GM18858 (cell line): ENCODE measurements around the gene IL2RA.
"Not testable (repeated sequence)": the region's sequence is repeated elsewhere in the genome, so short reads cannot be mapped to it uniquely, and the experiment has no call there.

Source experiments
- ATAC-seq: cut with Tn5 transposase; IDR thresholded peaks from one replicate; pipeline ENCODE4 v1.9.1; 2021; ENCODE audit not compliant: unreplicated experiment

IL2RA gene

DNA sequence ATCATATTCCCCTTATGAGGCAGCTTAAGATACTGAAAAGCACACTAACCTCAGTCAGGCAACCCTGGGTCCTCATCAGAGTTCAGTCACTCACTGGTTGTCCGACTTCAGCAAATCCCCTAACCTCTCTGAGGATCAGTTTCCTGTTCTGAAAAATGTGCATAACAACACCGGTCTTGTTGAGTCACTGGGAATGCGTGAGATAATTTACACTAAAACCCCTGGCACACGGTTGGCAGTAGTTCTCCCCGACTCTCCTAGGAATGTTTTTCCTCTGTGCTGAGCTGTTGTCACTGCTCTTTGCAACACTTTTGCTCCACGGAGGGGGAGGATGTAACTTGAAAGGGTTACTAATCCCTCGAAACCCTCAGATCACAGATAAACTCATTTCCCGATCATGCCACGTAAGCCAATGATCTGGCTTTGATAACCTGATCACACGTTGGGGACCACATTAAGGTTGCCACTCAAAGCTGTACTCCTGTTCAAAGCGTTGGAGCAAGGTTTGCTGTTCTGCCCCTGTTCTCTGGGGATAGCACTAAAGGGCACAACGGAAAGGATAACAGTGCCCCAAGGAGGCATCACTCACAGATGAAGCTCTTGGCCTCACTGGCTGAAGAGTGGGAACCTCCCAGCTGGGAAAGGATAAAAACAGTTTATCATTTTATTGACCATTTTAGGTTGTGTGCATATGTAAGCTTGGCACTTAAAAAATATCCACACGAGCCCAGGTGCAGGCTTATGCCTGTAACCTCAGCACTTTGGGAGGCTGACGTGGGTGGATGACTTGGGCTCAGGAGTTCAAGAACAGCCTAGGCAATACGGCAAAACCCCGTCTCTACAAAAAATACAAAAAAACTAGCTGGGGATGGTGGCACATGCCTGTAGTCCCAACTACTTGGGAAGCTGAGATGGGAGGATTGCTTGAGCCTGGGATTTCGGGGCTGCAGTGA, 21.6 kb upstream of the IL2RA start:
- no peak for ATAC-seq

GRCh38 chr10:6082496-6083395, 20.6 kb upstream of the IL2RA start:
- ATAC-seq: no peak

DNA sequence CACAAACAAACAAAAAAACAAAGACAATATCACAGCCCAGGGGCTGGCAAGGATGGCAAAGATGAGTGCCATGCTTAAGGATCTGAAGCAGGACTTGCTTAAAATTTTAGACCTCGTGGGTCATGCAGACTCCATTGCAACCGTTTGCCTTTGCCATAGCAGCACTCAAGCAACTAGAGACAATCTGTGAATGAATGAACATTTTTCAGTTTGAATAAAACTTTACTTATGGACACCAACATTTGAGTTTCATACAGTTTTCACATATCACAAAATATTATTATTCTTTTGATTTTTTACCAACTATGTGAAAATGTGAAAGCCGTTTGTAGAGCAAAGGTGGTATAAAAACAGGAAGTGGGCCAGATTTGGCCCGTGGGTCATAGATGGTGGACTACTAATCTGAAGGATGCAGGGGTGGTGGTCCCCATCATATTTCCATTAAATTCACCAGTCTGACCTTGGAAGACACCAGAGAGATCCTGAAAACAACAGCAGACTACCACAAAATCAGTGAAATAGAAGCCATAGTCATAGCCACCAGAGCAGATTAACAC, 18.3 kb upstream of the IL2RA start:
- no peak for ATAC-seq

DNA sequence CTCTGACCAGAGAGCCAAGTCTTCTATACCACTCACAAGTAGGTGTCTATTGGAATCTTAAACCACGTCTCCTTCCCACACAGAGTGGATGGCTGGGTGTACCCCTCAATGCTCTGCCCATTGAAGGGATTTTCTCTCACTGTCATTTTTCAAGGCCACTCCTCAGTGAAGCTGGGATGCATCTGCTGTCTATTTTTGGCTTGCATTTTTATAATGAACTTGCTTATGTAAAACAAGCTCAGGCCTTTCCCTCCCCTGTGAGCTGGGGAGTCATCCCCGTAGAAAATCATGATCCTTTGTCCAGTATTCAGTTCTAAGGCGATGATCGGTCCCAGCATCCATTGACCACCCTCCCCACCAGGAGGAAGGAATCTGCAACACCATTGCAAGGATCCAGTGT, 16.9 kb upstream of the IL2RA start:
- no peak for ATAC-seq

DNA sequence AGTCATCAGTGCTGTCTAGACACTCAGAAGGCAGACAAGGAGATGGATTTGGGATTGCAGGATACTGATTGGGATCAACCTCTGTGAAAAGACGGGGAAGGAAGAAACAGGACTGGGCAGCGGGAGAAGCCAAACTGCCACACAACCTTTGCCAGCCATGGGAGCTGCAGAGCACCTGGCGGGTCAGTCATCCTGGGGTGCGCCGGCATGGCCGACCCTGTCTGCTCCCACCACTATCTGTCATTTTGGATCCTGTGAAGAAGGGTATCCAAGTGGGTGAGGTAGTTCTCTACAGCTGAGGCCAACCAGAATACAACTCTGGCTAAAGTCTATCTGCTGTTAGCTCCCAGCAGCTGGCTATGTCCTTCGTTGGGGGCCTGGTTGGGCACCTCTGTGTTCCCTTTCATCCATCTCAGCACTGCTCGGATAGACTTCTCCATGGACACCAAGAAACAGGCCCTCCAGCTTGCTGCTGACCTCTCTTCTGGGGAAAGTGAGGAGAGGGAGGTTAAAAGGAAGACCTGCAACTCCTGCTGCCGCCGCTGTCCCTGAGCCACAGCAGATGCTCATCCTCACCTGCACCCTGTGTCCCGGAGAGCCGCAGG, 15.0 kb upstream of the IL2RA start:
- ATAC-seq: no peak

DNA sequence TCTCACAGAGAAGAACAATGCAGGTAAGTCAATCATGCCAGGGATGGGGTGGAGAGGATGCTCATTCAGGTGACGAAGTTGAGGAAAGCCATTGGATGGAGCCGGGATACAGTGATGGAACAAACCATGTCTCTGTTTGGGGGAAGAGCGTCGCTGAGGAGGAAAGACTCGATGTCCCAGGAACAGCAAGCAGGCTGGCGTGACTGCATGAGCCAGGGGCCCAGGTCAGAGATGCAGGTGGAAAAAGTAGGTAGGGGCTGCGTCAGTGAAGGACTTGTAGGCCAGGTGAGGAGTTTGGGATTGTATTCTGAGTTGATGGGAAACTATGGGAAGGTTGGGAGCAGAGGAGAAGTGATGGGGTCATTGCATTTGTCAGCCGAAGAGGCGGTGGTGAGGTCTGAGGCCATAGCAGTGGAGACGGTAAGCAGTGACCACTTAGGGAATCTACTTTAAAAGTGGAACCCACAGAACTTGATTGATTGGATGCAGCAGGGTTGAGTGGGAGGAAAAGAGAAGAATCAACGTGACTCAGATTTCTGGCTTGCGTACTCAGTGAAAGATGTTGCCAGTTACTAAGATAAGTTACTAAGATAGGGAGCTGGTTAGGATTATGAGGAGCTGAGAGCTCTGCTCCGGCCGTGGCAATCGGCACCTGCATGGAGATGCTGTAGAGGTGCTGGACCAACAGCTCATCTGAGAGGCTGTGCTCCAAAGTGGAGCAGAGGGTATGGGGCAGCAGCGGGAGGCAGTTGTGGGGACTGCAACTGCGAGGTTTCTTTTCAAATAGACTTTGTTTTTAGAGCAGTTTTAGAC, 12.5 kb upstream of the IL2RA start:
- no peak for ATAC-seq

GRCh38 chr10:6072215-6072934, 10.2 kb upstream of the IL2RA start:
- peak; percentile 64 for ATAC-seq

DNA sequence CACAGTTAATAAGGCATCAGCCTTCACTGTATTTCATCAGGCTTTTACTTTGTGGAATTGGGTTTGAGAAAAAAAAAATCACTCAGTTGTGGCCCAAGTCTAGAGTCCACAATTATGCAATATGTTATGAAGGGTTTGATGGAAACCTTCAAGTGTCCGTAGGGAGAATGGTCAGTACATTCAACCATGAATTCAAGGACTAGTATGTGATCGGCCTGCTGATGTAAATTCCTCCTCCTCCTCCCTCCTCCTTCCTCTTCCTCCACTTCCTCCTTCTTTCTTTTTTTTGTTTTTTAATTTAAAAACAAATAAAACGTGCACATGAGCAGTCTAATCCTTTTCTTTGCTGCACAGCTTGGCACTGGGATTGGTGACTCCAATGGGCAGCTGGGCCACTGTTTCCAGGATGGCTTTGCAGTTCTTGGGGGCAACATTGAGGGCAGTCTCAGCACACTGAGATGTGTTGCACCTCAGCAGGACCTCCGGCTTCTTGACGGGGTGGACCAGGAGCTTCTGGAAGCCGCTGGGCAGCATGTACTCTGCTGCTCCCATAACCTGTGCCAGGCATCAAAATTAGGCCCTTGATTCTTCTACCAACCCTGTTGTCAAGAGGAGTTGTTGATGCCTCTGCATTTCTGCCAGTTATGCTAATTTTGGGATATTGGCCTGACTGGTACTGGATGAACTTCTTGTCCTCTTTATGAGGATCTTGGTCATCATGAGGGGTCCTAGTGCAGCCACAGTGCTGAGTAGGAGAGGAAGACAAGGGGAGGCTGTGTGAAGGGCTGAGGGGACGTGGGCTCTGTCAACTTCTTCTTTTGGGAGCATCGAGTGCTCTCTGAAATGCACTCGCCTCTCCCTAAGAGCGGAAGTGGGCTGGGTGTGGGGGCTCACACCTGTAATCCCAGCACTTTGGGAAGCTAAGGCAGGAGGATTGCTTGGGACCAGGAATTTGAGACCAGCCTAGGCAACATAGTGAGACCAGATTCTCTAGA, 9.3 kb upstream of the IL2RA start:
- ATAC-seq: no peak

- no peak for ATAC-seq
Observed at GRCh38 chr10:6070660-6071059, 8.5 kb upstream of the IL2RA start.

DNA sequence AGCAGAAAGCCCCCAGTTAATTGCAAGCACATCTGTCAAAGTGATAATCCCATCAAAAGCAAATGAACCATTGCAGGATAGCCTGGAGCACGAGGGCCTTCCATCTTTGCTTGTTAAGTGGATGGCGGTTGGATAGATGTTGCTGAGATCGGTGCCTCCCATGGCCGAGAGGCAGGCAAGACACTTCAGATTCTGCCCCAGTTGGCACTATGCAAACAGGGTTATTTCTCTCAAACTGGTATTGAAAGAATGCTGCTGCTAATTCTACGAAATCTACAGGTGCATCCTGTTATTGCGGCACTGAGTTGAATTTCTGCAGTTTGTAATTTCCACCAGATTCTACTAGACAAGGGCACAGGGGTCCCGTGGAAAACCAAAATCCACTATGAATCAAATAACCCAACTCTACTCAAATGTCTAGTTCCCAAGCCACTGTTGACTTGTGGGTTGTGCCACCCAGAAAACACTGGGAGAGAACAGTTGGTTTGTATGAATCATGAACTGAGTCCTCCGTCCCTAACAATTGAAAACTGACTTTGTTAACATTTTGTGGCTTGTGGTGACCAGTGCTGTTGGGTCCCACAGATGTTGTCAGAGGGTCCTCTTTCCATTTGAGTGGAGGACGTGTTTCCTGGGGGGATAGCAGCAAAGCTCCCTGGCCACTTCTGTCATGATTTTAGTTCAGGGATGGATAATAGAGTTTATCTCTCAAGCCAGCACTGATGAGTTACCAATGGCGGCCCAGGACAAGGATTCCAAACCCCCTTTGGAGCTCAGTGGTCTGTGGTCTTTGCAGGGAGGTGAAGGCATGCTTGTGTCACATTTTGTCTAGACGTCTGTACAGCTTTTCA, 7.1 kb upstream of the IL2RA start:
- no peak for ATAC-seq

DNA sequence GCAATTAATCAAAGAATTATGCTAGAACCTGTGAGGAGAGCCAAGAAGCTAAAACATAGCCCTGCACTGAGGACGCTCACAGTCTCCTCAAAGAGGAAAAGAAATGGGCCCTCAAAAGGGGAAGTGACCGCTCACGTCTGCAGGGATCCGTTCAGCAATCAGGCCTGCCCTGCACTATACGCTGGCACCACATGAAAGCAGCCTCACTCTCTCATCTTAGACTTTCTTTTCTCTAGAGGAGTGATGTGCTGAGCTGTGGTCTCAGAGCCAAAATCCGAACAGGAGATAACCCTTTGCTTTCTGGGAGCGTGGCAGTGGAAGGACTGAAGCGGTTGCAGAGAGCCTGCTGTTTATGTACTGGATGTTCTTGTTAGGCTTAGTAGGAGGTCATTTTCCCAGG, 6.3 kb upstream of the IL2RA start:
- no peak for ATAC-seq

GRCh38 chr10:6068006-6068405, 5.8 kb upstream of the IL2RA start:
- no peak for ATAC-seq

DNA sequence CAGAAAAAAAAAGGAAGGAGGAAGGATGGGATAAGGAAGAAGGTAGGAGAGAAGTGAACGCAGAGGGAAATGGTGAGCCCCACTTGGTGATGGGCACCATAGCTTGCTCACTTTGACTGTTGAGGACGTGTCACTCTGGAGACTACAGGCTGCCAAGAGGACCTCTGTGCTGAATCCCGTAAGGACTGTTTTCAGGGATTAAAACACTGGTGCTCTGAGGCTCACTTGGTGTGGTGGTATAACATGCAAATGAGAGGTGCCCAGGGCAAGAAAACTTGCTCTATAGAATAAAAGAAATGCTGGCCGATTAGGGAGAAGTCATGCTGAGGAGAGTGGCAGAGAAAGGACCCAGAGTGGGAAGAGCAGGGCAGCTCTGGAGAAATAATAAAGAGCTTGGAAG, 5.3 kb upstream of the IL2RA start:
- ATAC-seq: no peak

DNA sequence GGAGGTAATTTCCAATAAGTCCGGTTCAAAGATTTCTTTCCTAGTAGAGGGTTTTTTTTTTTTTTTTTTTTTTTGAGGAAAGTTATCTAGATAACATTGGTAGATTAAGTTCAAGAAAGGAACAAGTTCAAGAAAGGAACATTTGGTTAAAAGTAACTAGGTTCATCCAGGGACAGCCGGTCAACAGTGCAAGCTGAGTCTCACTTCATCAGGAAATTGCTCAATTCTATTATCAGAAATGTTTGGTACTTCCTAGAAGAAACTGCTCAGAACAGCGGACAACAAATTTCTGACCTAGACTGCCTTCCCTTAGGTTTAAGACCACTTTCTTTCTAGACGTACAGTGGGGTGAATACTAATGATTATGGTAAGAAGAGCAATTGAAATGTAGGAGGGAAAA, 3.7 kb upstream of the IL2RA start:
- no peak for ATAC-seq

GRCh38 chr10:6065406-6065805, 3.2 kb upstream of the IL2RA start:
- no peak for ATAC-seq

GRCh38 chr10:6064726-6065125, 2.6 kb upstream of the IL2RA start:
- ATAC-seq: not testable (repeated sequence)

DNA sequence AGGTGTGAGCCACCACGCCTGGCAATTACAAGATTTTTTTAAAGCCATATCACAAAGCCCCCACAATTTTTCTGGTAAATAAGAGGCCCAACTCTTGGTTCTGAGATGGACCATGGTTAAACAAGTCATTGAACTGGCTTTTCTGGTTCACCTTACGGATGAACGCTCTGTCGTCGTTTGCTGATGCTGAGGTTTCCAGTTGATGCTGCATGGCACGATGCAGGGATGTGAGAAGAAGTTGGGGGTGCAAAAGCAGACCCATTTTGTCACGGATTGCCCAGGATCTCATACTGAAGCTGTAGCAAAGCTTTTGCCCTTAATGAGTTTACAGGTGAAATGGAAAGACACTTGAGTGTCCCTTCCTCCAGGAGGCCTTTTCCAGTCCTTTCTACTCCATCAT, 2.0 kb upstream of the IL2RA start:
- no peak for ATAC-seq

DNA sequence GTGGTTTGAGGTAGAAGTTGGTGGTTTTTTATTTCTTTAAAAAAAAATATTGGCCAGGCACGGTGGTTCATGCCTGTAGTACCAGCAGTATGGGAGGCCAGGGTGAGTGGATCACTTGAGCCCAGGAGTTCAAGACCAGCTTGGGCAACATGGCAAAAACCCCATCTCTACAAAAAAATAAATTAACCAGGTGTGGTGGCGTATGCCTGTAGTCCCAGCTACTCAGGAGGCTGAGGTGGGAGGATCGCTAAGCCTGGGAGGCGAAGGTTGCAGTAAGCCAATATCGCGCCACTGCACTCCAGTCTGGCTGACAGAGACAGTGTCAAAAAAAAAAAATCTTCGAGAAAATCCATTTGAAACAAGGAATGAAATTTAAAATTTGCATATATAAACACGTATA, 1.1 kb downstream of the IL2RA start:
- no peak for ATAC-seq
